ENCODE measurements around the gene PI4K2A. TPM values are rescaled to one million over a fixed set of nuclear protein-coding genes. Genes with fewer than 3 reads are reported as not detected.

The PI4K2A gene
- total and polyA plus RNA-seq, 2 of the 13 experiments (the other 11 are each of a cell fraction or from before 2014, with no cell fraction given), result 10.9 to 14.3 TPM

- Histone ChIP-seq H3K36me3 (replicated peaks in 1 of 2; ENCODE audit: control insufficient read depth in 1 of 2, insufficient read depth in 2 of 2, low read length in 2 of 2) (peaks cover 4 to 15% of the 10 kb centered on the region in 2 experiments; a peak in 3 of 5 replicates), H2AFZ (ENCODE audit: low read length) (no peak overlapping the region), H3K4me2 (ENCODE audit: low read depth, low read length) (no peak overlapping the region), H3K27ac (ENCODE audit: extremely low read length, insufficient read depth, low read length) (no peak overlapping the region), H3K9me3 (ENCODE audit: low read length) (no peaks in the 10 kb centered on the region), H3K27me3 (ENCODE audit: control insufficient read depth in 1 of 2, insufficient read depth in 2 of 2, low read length in 2 of 2) (no peaks in the 10 kb centered on the region), H4K20me1 (ENCODE audit: insufficient read depth, low read length) (no peaks in the 10 kb centered on the region), H3K4me1 (ENCODE audit: insufficient read depth, low read length) (peaks cover 35% of the 10 kb centered on the region), H3K9ac (ENCODE audit: insufficient read depth, low read depth, low read length) (no peak overlapping the region), H3K79me2 (ENCODE audit: insufficient read depth, low read length) (peaks cover 7% of the 10 kb centered on the region), H3K4me3 (replicated peaks in 1 of 3; ENCODE audit: insufficient read depth in 1 of 3, low read depth in 2 of 3, low read length in 3 of 3) (no peak overlapping the region)
- DNase-seq (ENCODE audit: low spot score) (no peak), FAIRE-seq (no peak), ATAC-seq (no peak)
- in situ Hi-C loops (cut with HindIII; ENCODE audit: extremely low pct_ligation_motif_present, low pct_unique_long_range_greater_than_20kb) (no loop called here), intact Hi-C loops (cut with micrococcal nuclease; ENCODE audit: unreplicated experiment) (no loop called here)
- POLR2A ChIA-PET, result no interaction called here
- 97% methylated on average over 4 of the region's 4 CpGs for WGBS (ENCODE audit: low lambda C conversion rate)
- CTCF ChIA-PET (ENCODE audit: low intra/inter-chr PET ratio, low total read pairs), result no interaction called here
- TF ChIP-seq ZNF101 (CRISPR knock-in tag; IDR thresholded peaks at IDR 0.05; ENCODE audit: borderline replicate concordance, low read depth) (no peak), ZNF468 (CRISPR knock-in tag; IDR thresholded peaks at IDR 0.05) (no peak), U2AF1 (optimal IDR thresholded peaks at IDR 0.05; ENCODE audit: low read depth, low read length) (no peak), ZNF713 (CRISPR knock-in tag; IDR thresholded peaks at IDR 0.05) (no peak), TOE1 (CRISPR knock-in tag; IDR thresholded peaks at IDR 0.05) (no peak), ZSCAN9 (CRISPR knock-in tag; IDR thresholded peaks at IDR 0.05; ENCODE audit: borderline replicate concordance) (no peak), DPF2 (CRISPR knock-in tag; IDR thresholded peaks at IDR 0.05; ENCODE audit: borderline replicate concordance, low read depth) (no peak), ZNF619 (CRISPR knock-in tag; IDR thresholded peaks at IDR 0.05) (no peak), ZMAT3 (CRISPR knock-in tag; conservative IDR thresholded peaks at IDR 0.05) (no peak), RXRA (CRISPR knock-in tag; IDR thresholded peaks at IDR 0.05) (no peak), SUZ12 (IDR thresholded peaks at IDR 0.05; ENCODE audit: low read depth, low read length) (no peak)
- BruUV-seq (replicated peaks), result no TSS peak
These were observed 4.5 kb downstream of the PI4K2A start for GRCh38 chr10:97644936-97645335.

GRCh38 chr10:97647556-97647955 lies 7.1 kb downstream of the PI4K2A start:
- Histone ChIP-seq H3K79me2 (ENCODE audit: insufficient read depth, low read length) (peaks cover 5% of the 10 kb centered on the region), H3K36me3 (replicated peaks in 1 of 2; ENCODE audit: control insufficient read depth in 1 of 2, insufficient read depth in 2 of 2, low read length in 2 of 2) (peaks cover 15 to 28% of the 10 kb centered on the region in 2 experiments), H3K4me3 (replicated peaks in 1 of 3; ENCODE audit: insufficient read depth in 1 of 3, low read depth in 2 of 3, low read length in 3 of 3) (no peak overlapping the region), H3K4me1 (ENCODE audit: insufficient read depth, low read length) (peaks cover 28% of the 10 kb centered on the region), H3K9me3 (ENCODE audit: low read length) (no peaks in the 10 kb centered on the region), H3K27me3 (ENCODE audit: control insufficient read depth in 1 of 2, insufficient read depth in 2 of 2, low read length in 2 of 2) (no peaks in the 10 kb centered on the region), H4K20me1 (ENCODE audit: insufficient read depth, low read length) (no peaks in the 10 kb centered on the region), H3K9ac (ENCODE audit: insufficient read depth, low read depth, low read length) (no peak overlapping the region), H2AFZ (ENCODE audit: low read length) (no peak overlapping the region), H3K4me2 (ENCODE audit: low read depth, low read length) (no peak overlapping the region), H3K27ac (ENCODE audit: extremely low read length, insufficient read depth, low read length) (no peak overlapping the region)
- no peak for FAIRE-seq
- no peak for ATAC-seq
- intact Hi-C loops (cut with micrococcal nuclease; ENCODE audit: unreplicated experiment) (no loop called here), in situ Hi-C loops (cut with HindIII; ENCODE audit: extremely low pct_ligation_motif_present, low pct_unique_long_range_greater_than_20kb) (no loop called here)
- TF ChIP-seq CEBPB (IDR thresholded peaks at IDR 0.05; ENCODE audit: borderline replicate concordance, low read depth, low read length) (peak; percentile 57; the same call in 1 of the 2 replicates), ZNF841 (CRISPR knock-in tag; IDR thresholded peaks at IDR 0.05; ENCODE audit: borderline replicate concordance) (no peak)
- WGBS (ENCODE audit: low lambda C conversion rate), result 72% methylated on average over 1 of the region's 1 CpG
- no TSS peak for BruUV-seq (replicated peaks)
- CTCF ChIA-PET (ENCODE audit: low intra/inter-chr PET ratio, low total read pairs), result no interaction called here
- no peak for DNase-seq (ENCODE audit: low spot score)
- POLR2A ChIA-PET, result no interaction called here
